GM18868 (cell line): Measurements from ENCODE around the gene TLDC2.
"Not testable (repeated sequence)": the region's sequence is repeated elsewhere in the genome, so short reads cannot be mapped to it uniquely, and the experiment has no call there.

Source experiments
- ATAC-seq: cut with Tn5 transposase; IDR thresholded peaks from one replicate; pipeline ENCODE4 v1.9.1; 2021; ENCODE audit warnings: mild to moderate bottlenecking, moderate library complexity; ENCODE audit not compliant: unreplicated experiment

Gene TLDC2

DNA sequence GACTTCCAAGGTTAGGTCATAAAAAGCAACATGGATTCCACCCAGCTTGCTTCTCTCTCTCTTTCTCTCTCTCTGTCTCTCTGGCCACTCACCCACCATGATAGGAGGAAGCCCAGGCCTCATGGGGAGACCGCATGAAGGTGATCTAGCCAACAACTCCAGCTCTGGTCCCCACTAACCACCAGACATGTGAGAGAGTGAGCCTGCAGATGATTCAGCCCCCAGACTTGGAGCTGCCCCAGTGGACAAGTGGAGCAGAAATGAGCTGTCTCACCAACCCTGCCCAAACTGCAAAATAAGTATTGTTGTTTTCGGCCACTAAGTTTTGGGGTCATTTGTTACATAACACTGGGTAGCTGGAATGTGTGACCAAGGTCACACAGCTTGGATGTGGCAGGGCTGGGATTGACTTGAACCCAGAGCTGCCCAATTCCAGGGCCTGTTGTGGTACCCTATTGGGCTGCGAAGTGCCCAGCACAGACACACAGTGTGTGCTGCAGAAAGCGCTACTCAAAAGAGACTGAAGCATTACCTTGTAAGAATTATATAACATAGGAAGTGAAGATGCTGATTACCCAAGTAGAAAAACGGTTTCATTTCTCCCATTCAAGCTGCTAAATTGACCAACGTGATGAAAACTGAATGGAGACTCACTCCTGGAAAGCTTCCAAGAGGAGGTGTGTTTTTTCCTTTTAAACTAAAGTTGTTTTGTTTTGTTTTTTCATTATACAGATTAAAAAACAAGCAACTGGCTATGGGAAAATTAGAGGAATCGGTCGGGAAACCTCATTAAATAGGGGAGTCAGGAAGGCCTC lies 9.1 kb upstream of the TLDC2 start:
- no peak for ATAC-seq

DNA sequence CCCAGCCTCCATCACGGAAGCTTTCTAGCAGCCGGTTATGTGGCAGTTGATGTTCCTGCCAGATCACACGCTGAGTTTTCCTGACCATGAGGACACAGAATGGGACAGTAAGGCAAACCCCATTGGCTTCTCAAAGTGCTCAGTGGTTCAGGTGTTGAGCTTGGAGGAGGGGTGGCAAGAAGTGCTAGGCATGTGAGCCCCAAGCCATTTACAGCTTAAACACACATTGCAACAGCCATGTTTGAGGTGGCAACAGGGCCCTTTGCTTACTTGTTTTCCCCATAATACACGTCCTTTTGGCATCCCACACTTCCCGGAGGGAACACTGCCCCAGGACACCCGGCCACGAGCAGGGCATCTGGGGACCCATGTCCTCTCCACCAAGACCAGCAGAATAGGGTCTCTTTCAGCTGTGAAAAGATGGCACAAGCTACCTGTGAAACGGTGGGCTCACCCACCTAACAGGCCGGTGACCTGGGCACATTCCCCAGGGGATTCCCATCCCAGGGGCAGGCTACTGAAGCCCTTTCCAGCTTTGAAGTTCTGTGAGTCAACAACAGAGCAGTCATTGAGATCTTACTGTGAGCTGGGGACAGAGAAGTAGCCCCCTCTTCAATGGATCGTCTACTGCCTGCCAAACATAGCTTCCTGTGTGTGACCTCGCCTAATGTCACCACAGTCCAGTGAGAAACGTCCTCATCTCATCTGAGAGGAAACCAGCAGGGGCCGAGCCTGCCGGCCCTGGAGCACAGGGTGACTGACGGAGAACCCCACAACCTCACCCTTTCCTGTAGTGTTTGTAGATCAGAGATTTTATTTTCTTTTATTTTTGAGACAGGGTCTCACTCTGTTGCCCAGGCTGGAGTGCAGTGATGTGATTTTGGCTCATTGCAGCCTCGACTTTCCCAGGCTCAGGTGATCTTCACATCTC lies 4.0 kb upstream of the TLDC2 start:
- no peak for ATAC-seq

DNA sequence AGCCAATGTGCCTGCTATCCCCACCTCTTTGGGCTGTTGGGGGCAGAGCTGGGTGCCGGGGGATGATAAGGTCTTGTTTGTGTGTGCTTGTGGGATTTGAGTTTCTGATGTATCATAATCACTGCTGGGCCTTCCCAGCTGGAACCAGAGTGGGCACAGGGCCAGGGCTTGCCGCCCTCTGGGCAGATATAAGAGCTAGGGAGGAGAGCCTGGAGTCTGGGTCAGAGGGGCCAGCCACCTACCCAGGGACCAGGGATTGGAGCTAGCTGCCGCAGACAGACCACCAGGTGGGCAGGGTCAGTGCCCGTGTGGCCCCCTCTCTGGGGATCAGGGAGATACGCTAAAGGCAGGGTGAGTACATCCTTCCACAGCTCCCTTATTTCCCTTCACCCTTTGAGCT lies 3.1 kb upstream of the TLDC2 start:
- ATAC-seq, result no peak

DNA sequence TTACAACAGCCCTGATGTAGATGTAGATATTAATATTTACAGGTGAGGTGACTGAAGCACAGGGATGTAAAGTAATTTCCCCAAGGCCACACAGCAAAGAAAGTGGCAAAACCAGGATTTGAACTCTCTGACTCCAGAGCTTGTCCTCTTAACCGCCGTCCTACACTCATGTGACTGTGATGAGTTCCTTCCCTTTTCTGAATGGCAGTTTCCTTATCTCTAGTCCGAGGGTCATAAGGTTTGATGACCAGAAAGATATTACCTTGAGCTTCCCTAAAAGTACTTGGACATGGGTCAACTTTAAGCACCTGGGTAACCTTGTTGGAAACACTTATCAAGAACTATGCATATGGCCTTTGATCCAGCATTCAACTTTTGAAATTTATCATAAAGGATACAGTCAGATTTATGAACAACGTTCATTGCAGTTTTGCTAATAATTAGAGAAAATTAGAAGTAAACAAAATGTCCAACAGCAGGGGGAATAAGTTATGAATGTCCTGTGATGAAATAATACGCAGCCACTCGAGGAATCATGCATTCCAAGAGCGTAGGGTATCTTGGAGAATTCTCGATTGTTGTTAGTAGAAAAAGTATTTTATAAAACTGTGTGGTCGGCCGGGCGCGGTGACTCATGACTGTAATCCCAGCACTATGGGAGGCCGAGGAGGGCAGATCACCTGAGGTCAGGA lies 2.3 kb upstream of the TLDC2 start:
- ATAC-seq, result no peak

DNA sequence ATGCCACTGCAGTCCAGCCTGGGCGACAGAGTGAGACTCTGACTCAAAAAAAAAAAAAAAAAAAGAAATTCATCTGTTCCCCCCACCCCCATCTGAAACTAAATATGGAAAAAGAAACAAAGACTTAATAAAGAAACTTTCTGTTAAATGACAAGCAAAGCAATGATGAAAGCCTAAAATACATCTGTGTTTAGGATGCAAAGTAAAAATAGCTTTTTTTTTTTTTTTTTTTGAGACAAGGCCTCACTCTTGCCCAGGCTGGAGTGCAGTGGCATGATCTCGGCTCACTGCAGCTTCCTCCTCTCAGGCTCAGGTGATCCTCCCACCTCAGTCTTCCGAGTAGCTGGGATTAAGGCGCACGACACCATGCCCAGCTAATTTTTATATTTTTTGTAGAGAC lies 845 bp upstream of the TLDC2 start:
- ATAC-seq, result not testable (repeated sequence)

DNA sequence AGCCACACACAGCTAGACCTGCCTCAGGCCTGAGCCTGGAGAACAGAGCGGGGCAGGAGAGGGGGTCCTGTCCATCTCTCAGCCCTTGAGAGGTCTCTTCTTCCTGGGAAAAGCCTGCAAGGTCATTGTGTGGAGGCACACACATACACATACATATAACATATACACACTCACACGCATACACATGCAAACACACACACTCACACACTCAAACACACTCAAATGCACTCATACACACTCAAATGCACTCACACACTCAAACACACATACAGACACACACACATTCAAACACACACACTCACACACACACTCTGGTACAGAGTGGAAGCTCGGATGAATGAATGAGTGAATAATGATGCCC lies 515 bp downstream of the TLDC2 start:
- ATAC-seq, result no peak

DNA sequence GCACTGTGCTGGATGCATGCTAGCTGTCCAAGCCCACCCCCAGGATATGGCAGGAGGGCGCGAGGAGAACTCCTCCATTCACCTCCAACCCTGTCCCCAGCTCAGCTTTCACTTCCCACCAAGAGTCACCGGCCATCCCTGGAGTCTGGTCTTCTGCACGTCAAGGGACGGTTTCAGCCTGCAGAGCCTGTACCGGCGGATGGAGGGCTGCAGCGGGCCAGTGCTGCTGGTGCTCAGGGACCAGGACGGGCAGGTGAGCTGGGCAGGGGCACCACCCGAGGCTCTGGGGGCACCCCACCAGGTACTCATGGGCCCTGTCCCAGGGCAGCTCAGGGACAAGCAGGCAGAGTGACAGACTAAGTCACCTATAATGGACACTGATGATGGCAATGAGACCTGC lies 3.0 kb downstream of the TLDC2 start:
- ATAC-seq, result no peak

DNA sequence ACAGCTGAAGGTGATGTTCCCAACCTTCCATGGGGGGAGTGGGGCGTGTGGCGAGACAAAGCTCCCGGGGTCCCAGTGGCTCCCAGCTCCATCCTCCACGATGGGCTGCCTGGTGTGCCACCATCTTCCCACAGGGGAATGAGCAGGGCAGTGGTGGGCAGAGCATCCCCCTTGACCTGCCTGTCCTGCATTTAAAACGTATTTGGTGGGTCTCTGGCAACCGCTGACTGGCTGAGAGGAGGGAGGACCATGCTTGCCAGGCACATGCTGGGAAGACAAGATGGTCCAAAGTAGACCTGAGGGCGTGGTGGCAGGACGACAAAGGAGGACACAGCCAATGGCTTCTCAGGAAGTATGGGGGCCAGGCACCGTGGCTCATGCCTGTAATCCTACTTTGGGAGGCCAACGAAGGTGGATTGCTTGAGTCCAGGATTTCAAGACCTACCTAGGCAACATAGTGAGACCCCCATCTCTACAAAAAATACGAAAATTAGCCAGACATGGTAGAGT lies 4.9 kb downstream of the TLDC2 start:
- ATAC-seq, result no peak

DNA sequence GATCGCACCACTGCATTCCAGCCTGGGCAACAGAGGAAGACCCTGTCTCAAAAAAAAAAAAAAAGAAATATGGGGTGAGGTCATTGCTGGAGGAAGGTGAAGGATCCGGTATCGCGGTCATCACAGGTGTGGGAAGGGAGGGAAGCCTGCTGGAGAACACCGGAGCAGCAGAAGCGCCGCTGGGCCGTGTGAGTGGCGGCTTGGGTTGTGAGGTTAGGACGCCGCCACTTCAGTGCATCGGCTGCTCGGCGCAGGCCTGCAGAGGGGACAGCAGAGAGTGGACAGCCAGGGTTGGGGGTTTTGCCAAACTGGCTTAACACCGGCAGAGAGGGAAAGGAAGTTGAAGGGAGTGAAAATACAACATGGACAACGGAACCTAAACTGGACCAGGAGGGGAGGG lies 5.4 kb downstream of the TLDC2 start:
- no peak for ATAC-seq

DNA sequence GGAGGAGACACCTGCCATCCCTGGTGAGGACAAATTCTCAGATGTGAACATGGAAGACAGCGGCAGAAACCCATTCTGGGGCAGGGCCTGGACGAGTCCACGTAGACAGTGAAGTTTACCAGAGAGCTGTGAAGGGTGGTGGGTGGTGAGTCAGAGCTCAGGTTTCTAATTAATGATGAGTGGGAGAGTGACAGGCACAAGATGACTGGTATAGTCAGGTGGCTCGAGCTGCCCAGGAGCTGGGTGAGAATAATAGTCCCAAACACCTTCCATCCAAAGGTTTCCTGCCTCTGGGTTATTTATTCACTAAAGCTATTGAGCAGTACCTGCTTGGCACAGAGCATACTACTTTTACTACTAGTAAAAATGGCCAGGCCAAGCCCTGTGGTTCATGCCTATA lies 6.0 kb downstream of the TLDC2 start:
- no peak for ATAC-seq

DNA sequence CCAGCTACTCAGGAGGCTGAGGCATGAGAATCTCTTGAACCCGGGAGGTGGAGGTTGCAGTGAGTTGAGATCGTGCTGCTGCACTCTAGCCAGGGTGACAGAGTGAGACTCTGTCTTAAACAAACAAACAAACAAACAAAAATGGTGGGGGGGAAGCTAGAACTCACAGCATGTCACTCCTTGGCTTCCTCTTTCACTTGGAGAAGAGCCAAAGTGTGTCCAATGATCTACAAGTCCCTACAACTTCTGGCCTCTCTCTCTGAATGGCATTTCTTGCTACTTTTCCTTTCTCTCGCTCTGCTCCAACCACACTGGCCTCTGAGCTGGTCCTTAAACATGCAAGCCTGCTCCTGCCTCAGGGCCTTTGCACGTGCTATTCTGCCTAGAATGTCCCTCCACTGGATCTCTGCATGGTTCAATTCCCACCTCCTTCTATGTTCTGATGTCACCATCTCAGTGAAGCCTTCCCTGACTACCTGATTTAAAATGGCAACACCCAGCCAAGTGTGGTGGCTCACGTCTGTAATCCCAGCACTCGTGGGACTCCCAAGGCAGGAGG lies 8.1 kb downstream of the TLDC2 start:
- no peak for ATAC-seq

DNA sequence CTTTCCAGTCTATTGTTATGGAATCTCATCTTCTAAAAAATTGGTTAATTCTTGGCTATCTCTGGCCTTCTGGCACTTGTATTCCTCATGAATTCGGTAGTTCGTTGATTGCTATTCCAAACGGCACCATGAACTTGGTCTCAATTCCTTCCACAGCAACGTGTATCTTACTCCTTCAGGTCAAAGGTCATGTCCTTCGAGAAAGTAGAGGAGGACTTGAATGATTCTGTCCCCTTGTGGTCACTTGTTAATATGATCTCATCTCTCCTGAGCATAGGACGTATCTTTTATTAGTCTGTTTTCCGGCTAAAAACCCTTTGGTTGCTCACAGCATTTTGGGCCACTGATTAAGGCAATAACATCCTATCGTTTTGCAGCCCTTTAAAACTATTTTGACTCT lies 9.4 kb downstream of the TLDC2 start:
- no peak for ATAC-seq

DNA sequence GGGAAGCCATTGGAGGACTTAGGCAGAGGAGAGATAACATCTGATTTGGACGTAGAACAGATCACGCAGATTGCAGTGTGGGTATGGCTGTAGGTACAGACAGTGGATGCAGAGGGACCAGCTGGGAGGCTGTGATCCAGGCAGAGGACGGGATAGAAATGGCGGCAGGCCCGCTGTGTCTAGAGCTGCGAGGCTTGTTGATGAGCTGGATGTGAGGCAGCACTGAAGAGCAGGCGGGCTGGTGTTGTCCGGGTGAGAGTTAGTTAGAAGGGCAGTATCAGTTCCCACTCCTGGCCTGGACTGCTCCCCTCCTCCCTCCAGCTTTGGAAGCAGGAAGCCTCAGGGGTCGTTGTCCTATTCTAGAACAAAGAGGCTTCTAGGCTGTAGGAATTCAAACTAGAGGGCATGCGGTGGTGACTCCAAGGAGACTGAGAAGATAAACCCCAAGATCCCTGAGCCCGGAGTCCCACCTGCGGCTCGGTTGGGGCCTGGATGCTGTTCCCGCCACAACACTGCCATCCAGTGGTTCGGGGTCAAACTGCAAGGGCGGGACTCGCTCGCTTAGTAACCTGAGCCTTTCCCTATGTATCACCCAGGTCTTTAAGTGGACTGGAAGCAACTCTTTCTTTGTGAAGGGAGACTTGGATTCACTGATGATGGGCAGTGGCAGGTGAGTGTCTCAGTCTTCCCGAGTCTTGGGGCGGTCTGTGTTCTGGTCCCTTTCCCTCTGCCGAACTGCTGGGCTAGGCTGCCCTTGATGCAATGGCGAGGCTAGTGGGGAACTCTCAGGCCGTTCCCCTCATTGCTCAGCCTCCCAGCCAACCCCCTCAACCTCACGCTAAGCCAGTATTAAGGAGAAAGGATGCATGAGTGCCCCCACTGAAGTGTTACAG lies 11.2 kb downstream of the TLDC2 start:
- no peak for ATAC-seq

DNA sequence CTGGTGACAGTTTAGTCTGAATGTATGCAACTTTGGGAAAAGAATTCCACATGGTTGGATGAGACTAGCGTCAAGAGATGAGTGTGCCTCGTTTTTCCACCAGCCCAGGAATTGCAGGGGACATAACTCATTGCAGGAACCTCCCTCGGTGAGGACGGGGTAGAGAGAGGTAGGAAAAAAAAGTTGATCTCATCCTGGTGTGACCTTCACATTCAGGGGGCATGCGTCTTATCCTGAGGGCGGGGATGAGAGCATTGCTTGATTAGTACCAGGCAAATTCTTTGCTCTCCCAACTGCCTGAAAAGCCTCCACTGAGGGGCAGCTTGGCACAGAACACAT lies 11.8 kb downstream of the TLDC2 start:
- no peak for ATAC-seq

DNA sequence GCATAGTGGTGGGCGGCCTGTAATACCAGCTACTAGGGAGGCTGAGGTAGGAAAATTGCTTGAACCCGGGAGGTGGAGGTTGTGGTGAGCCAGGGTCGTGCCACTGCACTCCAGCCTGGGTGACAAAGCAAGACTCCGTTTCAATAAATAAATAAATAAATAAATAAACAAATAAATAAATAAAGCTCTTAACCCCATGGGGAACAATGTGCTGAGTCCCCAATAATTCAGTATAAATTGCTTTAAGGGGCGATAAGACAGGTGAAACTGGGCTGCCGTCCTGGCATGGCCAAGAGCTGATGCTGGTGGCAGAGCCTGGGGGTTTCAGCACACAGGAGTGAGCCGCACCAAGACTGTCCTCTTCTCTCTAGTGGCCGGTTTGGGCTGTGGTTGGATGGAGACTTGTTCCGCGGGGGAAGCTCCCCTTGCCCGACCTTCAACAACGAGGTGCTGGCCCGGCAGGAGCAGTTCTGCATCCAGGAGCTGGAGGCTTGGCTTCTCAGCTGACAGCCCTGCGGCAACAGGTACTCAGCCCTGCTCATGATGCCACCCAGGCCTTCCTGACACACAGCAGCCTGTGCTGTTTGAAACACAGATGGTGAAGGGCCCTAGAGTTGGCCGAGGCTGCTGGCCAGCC lies 13.1 kb downstream of the TLDC2 start:
- no peak for ATAC-seq

DNA sequence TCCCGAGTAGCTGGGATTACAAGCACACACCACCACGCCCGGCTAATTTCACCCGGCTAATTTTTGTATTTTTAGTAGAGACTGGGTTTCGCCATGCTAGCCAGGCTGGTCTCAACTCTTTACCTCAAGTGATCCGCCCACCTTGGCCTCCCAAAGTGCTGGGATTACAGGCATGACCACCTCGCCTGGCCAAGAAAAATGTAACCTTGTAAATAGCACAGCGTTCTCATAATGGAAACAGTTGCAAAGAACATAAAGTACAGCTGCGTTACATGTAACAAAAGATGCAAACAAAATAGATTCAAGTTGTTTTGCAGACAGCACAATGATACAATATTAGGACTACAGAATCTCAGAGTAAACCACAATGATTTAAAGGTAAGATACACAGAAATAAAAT lies 14.6 kb downstream of the TLDC2 start:
- ATAC-seq, result no peak

DNA sequence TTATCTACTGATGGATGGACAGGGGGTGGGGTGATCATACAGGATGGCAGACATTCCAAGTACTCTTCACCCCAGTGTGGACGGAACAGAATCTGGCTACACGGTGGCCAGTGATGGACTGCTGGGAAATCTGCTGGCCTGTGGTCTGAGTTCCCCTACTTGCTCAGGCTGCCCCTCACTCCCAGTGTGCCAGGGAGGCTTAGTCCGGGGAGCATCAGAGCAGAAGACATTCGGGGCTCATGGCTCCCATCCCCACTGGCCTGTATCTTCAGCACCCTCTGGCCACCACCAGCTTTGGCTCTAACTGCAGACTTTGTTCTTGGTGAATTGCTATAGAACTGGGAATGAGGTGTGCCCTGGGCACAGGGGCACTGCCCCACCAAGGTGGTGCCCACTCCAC lies 15.3 kb downstream of the TLDC2 start:
- ATAC-seq, result no peak

DNA sequence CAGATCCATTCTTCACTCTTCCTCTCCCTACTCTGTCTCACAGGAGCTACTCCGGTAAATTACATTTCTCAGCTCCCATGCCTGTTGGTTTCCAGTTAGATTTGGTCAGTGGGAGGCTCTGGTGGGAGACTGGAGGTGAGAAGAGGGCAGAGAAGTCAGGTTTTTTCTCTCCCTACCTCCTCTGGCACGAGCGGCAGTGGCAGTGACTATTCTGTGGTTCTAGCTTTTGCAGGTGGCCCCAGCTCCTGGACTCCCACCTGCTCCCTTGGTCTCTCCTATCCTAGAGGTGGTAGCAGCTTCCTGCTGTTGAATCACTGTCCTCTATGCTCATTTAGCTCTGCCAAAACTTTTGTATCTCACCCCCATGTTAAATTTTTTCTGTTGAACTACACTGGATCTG lies 17.9 kb downstream of the TLDC2 start:
- ATAC-seq, result no peak

DNA sequence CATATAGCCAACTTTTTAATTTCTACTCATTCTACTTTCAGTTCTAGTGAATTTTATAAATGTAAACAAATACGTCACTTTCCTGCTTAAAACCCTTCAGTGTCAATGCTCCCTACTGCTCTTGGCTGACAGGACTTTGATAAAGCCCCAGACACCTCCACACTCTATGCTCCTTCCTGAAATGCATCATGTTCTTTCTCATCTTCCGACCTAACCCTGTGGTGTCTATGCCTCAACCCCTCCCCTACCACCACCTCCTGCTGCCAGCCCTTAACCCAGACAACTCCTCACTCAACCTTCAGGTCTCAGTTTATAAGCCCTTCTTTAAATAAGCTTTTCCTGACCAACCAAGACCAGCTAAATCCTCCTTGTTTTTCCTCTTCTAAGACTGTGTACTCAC lies 19.1 kb downstream of the TLDC2 start:
- no peak for ATAC-seq

DNA sequence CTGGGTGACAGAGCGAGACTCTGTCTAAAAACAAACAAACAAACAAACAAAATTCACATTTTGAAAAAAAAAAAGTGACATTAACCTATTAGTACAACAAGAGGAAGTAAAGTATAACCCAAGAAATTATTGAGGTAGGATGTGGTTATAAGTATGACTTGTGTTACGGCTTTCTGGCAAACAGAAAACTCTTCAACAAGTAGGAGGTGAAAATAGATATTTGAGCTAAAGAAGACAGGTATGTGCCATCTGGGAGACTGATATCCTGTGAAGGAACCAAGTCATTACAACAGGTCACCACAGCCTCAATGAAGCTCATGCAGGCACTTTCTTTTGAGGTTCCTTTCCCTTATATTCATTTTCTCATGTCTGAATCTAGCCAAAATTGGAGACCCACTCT lies 28.8 kb downstream of the TLDC2 start:
- ATAC-seq, result no peak
